NT2/D1 (cell line): ENCODE data around the gene CADPS2.

Source experiments
- SUZ12 ChIP-seq: IDR thresholded peaks from 2 replicates; pipeline ENCODE4 v1.6.1; 2011; ENCODE audit not compliant: insufficient read length, insufficient read depth; ENCODE audit errors: extremely low read depth
- ZNF274 ChIP-seq: IDR thresholded peaks from 2 replicates; pipeline ENCODE4 v1.6.1; 2011; ENCODE audit warnings: mild to moderate bottlenecking, low read depth, low read length

GRCh38 chr7:122535086-122535485, 351.2 kb downstream of the CADPS2 start:
- no peak for TF ChIP-seq SUZ12
- TF ChIP-seq ZNF274 = no peak
